Duodenal mucosa (tissue), 2 donors: ENCODE results near the gene SAE1.

ENCODE experiments used
- H3K27ac ChIP-seq: one replicate; pipeline ENCODE4 v1.7.0; 2013; ENCODE audit warnings: low read depth, low read length
- H3K27me3 ChIP-seq, 2 donors: one replicate each; pipeline ENCODE4 v1.7.0; 2013; ENCODE audit warnings: low read length in 2 of 2, control low read depth in 1 of 2; ENCODE audit not compliant: insufficient read depth in 2 of 2, control insufficient read depth in 1 of 2
- H3K36me3 ChIP-seq, 2 donors: one replicate each; pipeline ENCODE4 v1.7.0; 2013; ENCODE audit warnings: low read length in 2 of 2, control low read depth in 1 of 2; ENCODE audit not compliant: insufficient read depth in 2 of 2, control insufficient read depth in 1 of 2
- H3K4me1 ChIP-seq, 2 donors: one replicate each; pipeline ENCODE4 v1.7.0; 2013; ENCODE audit warnings: low read length in 2 of 2, control low read depth in 1 of 2; ENCODE audit not compliant: insufficient read depth in 2 of 2, control insufficient read depth in 1 of 2
- H3K4me3 ChIP-seq, 2 donors: one replicate each; pipeline ENCODE4 v1.7.0; 2013; ENCODE audit warnings: low read length in 2 of 2, low read depth in 1 of 2
- H3K9ac ChIP-seq, 2 donors: one replicate each; pipeline ENCODE4 v1.7.0; 2013; ENCODE audit warnings: low read length in 2 of 2, low read depth in 1 of 2
- H3K9me3 ChIP-seq, 2 donors: one replicate each; pipeline ENCODE4 v1.7.0; 2013; ENCODE audit warnings: low read length in 2 of 2, control low read depth in 1 of 2; ENCODE audit not compliant: control insufficient read depth in 1 of 2

SAE1 gene

DNA sequence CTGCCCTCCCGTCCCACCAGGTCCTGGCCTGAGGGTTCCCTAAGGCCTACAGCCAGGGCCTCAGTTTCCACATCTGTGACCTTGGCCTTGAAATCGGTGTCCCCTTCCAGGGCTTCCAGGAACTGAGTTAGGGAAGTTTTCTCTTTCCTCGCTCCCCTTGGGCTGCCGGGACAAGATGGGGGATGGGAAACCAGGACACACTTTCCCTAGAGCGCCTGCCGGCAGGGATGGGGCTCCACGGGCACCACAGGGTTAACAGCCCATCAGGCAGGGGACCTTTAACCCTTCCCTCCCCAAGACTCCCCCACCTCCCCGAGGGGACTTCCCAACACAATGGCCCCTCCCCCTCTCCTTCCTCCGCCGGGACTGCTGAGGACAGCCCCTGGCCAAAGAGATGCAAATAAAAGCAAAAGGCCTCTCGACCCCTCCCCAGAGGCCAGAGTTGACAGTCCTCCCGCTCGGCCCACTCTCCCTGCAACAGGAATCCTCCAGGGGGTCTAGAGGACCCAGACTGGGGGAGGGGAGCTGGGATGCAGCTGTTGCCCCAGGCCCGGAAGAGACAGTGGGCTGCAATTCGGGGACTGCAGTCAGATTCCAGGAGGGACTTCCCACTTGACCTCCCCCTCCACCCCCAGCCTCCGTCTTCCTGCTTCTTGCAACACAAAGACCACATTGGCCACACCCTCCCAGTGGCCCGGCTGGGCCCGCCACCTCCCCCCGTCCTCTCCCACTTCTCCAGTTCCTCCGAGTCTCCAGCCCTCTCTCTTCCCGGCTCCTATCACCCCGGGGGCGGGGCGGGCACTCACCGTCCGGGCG lies 96.9 kb downstream of the SAE1 start:
- peaks cover 34 to 52% of the 10 kb centered on the region in 2 donors for H3K4me1 ChIP-seq
- no peaks in the 10 kb centered on the region for H3K9me3 ChIP-seq
- no peaks in the 10 kb centered on the region for H3K36me3 ChIP-seq
- peak overlapping the region; percentile 64 to 65 for H3K4me3 ChIP-seq
- H3K27ac ChIP-seq, result peak overlapping the region; percentile 93
- H3K9ac ChIP-seq, result peak overlapping the region; percentile 64 to 70
- peaks cover 8 to 13% of the 10 kb centered on the region in 2 donors for H3K27me3 ChIP-seq

DNA sequence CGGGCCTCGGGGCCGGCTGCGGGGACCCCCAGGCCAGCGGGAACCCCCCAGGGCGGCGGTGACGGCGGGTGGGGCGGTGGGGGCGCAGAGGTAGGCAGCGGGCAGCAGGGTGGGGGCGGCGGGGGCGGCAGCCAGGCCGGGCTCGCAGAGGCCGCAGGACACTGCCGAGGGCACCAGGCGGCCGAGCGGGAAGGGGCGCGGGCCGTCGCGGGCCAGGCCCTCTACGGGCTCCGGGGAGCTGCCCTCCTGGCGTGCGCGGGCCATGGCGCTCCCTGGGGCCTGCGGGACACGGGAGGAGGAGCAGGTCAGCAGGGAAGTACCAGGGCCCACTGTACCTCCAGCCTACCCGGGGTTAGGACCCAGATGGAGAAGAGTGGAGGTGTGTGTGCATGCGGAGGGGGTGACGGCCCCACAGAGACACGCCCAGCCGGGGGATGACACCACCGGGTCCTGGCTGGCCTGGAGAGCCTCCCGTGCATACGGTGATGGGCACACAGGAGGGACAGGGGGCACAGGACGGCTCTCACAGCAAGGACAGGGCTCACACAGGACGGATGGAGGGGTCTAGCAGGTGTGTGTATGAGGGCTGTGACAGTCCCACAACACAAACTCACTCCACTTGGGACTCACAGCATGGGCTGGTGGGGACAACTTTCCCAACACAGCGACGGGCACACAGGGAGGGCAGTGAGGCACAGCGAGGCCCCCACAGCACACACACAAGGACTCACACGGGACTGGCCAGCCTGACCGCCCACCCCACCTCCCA lies 97.7 kb downstream of the SAE1 start:
- Histone ChIP-seq H3K4me3 (peak overlapping the region; percentile 63 to 65), H3K27me3 (peaks cover 8 to 13% of the 10 kb centered on the region in 2 donors), H3K9ac (peak overlapping the region; percentile 30 to 36), H3K27ac (peak overlapping the region; percentile 93), H3K9me3 (no peaks in the 10 kb centered on the region), H3K4me1 (peaks cover 34 to 56% of the 10 kb centered on the region in 2 donors), H3K36me3 (no peaks in the 10 kb centered on the region)

DNA sequence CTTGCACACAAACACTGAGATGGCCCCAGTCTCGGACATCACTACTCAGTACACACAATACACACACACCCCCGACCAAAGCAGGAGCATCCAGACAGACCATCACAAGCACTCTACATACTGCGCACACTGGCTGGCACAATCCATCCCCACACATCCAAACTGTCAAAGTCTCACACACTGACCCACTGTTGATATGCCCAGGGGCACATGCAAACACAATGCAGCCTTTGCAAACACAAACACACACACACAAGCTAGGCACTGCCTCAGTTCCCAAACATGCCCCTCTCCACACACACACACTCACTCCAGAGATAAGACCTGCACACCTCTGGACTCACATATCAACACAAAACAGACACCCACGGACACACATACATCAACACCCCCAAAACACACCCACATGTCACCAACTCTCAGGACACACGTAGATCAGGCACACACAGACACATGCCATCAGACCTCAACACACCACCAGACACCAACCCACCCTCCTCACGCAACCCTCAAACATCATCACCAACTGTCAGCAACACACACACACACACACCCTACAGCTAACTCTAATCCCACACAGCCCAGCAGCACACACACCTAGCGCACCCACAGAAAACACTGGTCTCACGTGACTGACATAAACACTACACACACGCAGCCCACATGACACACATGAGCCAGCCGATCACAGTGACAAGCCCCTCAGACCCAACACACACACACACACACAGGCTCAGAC lies 98.5 kb downstream of the SAE1 start:
- peaks cover 34 to 56% of the 10 kb centered on the region in 2 donors for H3K4me1 ChIP-seq

DNA sequence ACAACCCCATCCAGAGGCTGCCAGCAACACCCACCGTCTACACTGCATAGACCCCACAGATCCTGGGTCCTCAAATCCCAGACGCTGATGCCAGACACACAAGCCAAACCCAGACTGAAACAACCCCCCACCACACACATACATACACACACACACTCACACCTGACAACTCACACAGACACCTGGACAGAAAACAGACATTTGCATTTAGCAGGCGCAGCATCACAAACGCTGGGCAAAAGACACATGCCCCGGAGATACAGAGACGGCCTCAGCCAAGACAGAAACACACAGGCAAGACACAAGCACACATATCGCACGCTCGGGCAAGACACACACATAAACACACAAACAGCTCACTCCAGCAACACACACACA lies 99.0 kb downstream of the SAE1 start:
- peak overlapping the region; percentile 43 for H3K27ac ChIP-seq
- H3K9me3 ChIP-seq, result no peaks in the 10 kb centered on the region
- H3K27me3 ChIP-seq, result peaks cover 8 to 13% of the 10 kb centered on the region in 2 donors
- H3K9ac ChIP-seq, result peak overlapping the region; percentile 49 to 71
- H3K4me3 ChIP-seq, result peak overlapping the region; percentile 63 to 65
- H3K4me1 ChIP-seq, result peaks cover 34 to 56% of the 10 kb centered on the region in 2 donors
- no peaks in the 10 kb centered on the region for H3K36me3 ChIP-seq

More for the DNA sequence above, 98.5 kb downstream of the SAE1 start:
- peak overlapping the region; percentile 63 to 65 for H3K4me3 ChIP-seq
- peak overlapping the region; percentile 43 for H3K27ac ChIP-seq
- no peaks in the 10 kb centered on the region for H3K36me3 ChIP-seq
- H3K27me3 ChIP-seq, result peaks cover 8 to 13% of the 10 kb centered on the region in 2 donors
- H3K9ac ChIP-seq, result peak overlapping the region; percentile 49 to 71
- no peaks in the 10 kb centered on the region for H3K9me3 ChIP-seq

DNA sequence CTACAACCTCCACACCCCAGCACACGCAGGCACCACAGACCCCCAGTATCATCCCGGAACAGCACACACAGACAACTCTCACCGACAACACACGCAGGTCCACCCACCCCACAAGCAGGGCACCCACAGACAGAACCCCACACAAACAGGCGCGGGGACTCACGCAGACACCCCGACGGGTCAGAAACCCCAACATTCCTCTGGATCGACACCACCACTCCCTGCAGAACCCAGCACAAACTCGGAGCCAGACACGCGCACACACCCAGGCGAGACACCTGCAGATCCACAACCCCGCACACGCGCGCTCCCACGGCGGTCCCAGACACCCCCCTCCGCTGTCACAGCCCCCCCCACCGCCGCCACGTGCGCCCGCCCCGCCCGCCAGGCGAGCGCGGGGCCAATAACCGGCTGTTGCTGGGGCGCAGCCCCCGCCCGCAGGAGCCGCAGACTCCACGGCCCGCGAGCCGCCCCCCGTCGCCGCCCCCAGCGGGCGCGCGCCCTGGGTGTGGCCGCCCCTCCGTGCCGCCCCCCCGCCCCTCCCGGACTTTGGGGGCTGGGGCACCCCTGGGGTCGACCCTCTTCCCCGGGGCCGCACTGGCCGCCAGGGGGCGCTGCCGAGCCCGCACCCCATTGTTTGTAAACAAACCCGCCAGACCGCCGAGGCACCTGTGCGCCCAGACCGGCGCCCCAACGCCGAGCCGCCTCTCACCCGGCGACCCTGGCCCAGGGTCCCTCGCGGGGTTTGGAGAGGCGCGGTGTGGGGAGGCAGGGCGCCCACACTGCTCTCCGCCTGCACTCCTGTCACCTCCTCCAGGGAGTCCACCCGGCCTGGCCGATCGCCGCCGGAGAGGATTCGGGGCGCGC lies 99.7 kb downstream of the SAE1 start:
- H3K4me1 ChIP-seq, result peaks cover 34 to 56% of the 10 kb centered on the region in 2 donors
- no peaks in the 10 kb centered on the region for H3K36me3 ChIP-seq
- no peaks in the 10 kb centered on the region for H3K9me3 ChIP-seq
- H3K27me3 ChIP-seq, result peaks cover 8 to 13% of the 10 kb centered on the region in 2 donors
- peak overlapping the region; percentile 65 to 73 for H3K4me3 ChIP-seq
- peak overlapping the region; percentile 53 for H3K27ac ChIP-seq
- H3K9ac ChIP-seq, result peak overlapping the region; percentile 49 to 71

DNA sequence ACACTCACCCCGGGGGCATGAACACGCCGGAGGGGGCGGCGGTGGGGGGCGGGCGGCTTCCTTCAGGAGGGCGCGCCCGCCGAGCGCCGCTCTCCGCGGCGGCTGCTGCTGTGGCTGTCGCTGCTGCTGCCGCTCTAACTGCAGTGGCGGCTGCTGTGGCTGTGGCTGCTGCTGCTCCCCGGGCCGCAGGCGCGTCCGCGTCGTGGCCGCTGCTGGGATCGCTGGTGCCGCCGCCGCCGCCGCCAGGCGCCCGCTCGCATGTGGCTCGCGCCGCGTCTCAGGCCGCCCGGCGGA lies 100.2 kb downstream of the SAE1 start, which contains the start of gene BBC3:
TSS of gene BBC3 (minus strand) at position 279 of the 294 bp plus-strand sequence. CDS start 2,768 bp downstream, outside the sequence.
- H3K27me3 ChIP-seq, result peaks cover 8 to 13% of the 10 kb centered on the region in 2 donors
- H3K36me3 ChIP-seq, result no peaks in the 10 kb centered on the region
- peaks cover 30 to 52% of the 10 kb centered on the region in 2 donors for H3K4me1 ChIP-seq
- H3K27ac ChIP-seq, result peak within 1 kb of the TSS; percentile 74
- H3K9ac ChIP-seq, result peak within 1 kb of the TSS; percentile 78 to 84
- no peaks in the 10 kb centered on the region for H3K9me3 ChIP-seq
- peak within 1 kb of the TSS; percentile 72 to 79 for H3K4me3 ChIP-seq

DNA sequence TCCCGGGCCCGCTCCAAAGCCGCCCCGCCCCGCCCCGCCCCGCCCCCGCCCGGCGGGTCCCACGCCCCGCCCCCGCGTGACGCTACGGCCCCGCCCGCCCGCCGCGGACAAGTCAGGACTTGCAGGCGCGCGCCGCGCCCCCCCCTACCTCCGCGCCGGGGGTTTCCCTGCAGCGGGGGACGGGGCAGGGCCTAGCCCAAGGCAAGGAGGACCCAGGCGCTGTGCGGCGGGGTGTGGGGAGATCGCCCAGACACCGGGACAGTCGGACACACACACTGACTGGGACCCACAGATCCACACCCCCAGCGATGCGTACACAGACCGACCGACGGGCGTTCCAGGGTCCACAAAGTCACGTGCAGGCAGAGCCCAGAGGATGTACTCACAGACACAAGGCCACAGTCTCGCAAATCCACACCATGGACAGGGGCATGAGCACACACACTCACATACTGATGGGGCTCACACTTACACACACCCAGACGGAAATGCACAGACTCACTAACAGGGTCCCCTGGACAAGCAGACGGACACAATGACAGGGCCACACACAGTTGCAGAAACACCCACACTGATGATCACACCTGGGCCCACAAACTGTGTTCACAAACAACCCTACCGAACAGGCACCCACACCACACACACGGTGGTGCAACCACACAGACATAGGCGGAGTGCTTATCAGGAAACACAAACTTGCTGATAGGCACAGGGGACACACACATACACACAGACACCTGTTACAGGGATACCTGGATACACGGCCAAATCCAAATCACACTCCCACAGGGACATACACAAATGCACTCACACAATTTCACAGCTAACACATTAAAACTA lies 100.8 kb downstream of the SAE1 start:
- Histone ChIP-seq H3K36me3 (no peaks in the 10 kb centered on the region), H3K4me1 (peaks cover 30 to 52% of the 10 kb centered on the region in 2 donors), H3K9me3 (no peaks in the 10 kb centered on the region), H3K4me3 (peak overlapping the region; percentile 72 to 79), H3K27me3 (peaks cover 8 to 13% of the 10 kb centered on the region in 2 donors), H3K9ac (peak overlapping the region; percentile 78 to 84), H3K27ac (peak overlapping the region; percentile 74)

DNA sequence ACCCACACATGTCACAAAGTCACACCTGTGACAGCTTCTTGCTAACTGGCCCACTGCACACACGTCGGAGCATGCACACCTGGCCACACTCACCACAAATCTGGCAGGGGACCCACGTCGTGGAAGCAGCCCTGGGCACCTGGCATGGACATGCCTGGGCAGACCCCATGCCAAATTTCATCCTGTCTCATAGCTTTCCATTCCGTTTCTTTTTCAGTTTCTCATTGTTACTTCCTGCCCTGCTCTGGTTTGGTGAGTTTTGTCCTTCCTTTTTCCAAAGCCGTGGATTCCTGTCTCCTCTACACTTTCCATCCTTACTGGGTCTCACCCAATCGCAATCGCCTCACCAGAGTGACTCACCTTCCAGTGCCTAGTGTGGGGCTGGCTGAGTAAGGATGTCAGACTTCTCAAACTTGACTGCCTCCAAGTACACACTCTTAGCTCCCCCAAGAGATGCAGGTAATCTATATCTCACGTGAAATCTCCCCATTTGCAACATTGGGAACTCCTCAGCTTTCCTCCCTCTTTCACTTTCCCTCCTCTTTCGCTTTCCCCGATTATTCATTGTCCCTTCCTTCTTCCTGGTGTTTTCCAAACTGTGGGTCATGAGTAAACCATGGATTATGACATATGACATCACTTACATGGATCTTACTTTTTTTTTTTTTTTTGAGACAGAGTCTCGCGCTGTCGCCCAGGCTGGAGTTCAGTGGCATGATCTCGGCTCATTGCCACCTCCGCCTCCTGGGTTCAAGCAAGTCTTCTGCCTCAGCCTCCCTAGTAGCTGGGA lies 102.0 kb downstream of the SAE1 start:
- Histone ChIP-seq H3K9me3 (no peaks in the 10 kb centered on the region), H3K4me3 (peak overlapping the region; percentile 14 to 57), H3K36me3 (no peaks in the 10 kb centered on the region), H3K27me3 (peaks cover 8 to 13% of the 10 kb centered on the region in 2 donors), H3K27ac (no peak overlapping the region), H3K9ac (peak overlapping the region; percentile 4 to 14), H3K4me1 (peaks cover 19 to 40% of the 10 kb centered on the region in 2 donors)
